22Rv1 (cell line): ENCODE measurements around the gene PAPLN.

ENCODE experiments used
- H3K27ac ChIP-seq: fragments of 450-650 bp; 2 replicates; pipeline ENCODE4 v1.5.1; 2017
- CTCF ChIP-seq: fragments of 450-650 bp; IDR thresholded peaks from 2 replicates; pipeline ENCODE4 v1.5.1; 2017; ENCODE audit warnings: mild to moderate bottlenecking
- ZFX ChIP-seq: fragments of 450-650 bp; IDR thresholded peaks from 2 replicates; pipeline ENCODE4 v1.6.1; 2017; ENCODE audit warnings: antibody characterized with exemption, borderline replicate concordance

The PAPLN gene

GRCh38 chr14:73220061-73220460, 17.2 kb upstream of the PAPLN start:
- no peak overlapping the region for H3K27ac ChIP-seq

GRCh38 chr14:73220634-73221033, 16.7 kb upstream of the PAPLN start:
- TF ChIP-seq ZFX (no peak), CTCF (no peak)
- no peak overlapping the region for H3K27ac ChIP-seq

More at GRCh38 chr14:73220061-73220460, 17.2 kb upstream of the PAPLN start:
- TF ChIP-seq ZFX (no peak), CTCF (no peak)

- H3K27ac ChIP-seq: no peak overlapping the region
- TF ChIP-seq CTCF: no peak
- TF ChIP-seq ZFX: no peak
Observed at GRCh38 chr14:73221945-73222344, 15.4 kb upstream of the PAPLN start.

- TF ChIP-seq CTCF (no peak), ZFX (no peak)
- no peak overlapping the region for H3K27ac ChIP-seq
Observed at GRCh38 chr14:73223049-73223448, 14.3 kb upstream of the PAPLN start.

- no peak for TF ChIP-seq CTCF
- no peak for TF ChIP-seq ZFX
- no peak overlapping the region for H3K27ac ChIP-seq
Observed at GRCh38 chr14:73225496-73225895, 11.8 kb upstream of the PAPLN start.

GRCh38 chr14:73227812-73228781, 9.2 kb upstream of the PAPLN start:
- H3K27ac ChIP-seq: no peak overlapping the region
- TF ChIP-seq CTCF: no peak
- no peak for TF ChIP-seq ZFX

GRCh38 chr14:73230051-73230450, 7.3 kb upstream of the PAPLN start:
- H3K27ac ChIP-seq: no peak overlapping the region
- TF ChIP-seq ZFX (no peak), CTCF (no peak)
